Liver (tissue), 3 donors: ENCODE results near the gene LAMC1.

Experiments used
- EGR1 ChIP-seq, 2 donors: IDR thresholded peaks; 2 replicates each; pipeline ENCODE4 v1.6.1; 2016 to 2018; ENCODE audit warnings: antibody characterized with exemption in 2 of 2, low read depth in 2 of 2
- FOXA2 ChIP-seq: IDR thresholded peaks from 2 replicates; pipeline ENCODE4 v1.6.1; 2016; ENCODE audit warnings: antibody characterized with exemption
- GABPA ChIP-seq, 2 donors: IDR thresholded peaks in 1 of 2; conservative IDR thresholded peaks in 1 of 2; 2 replicates each; pipeline ENCODE4 v1.6.1; 2016; ENCODE audit warnings: antibody characterized with exemption in 2 of 2, mild to moderate bottlenecking in 1 of 2, moderate library complexity in 1 of 2
- HNF4A ChIP-seq, 2 donors: conservative IDR thresholded peaks; 2 replicates each; pipeline ENCODE4 v1.6.1; 2016; ENCODE audit warnings: antibody characterized with exemption in 2 of 2, mild to moderate bottlenecking in 2 of 2
- NR2F2 ChIP-seq: IDR thresholded peaks from 2 replicates; pipeline ENCODE4 v1.6.1; 2016; ENCODE audit warnings: antibody characterized with exemption
- RAD21 ChIP-seq, 2 donors: IDR thresholded peaks; 2 replicates each; pipeline ENCODE4 v1.6.1; 2016; ENCODE audit warnings: antibody characterized with exemption in 2 of 2, mild to moderate bottlenecking in 2 of 2
- RXRA ChIP-seq, 2 donors: IDR thresholded peaks; 2 replicates each; pipeline ENCODE4 v1.6.1; 2017 to 2018; ENCODE audit warnings: antibody characterized with exemption in 2 of 2, mild to moderate bottlenecking in 1 of 2
- SP1 ChIP-seq: IDR thresholded peaks from 2 replicates; pipeline ENCODE4 v1.6.1; 2018; ENCODE audit warnings: antibody characterized with exemption, mild to moderate bottlenecking
- TAF1 ChIP-seq: conservative IDR thresholded peaks from 2 replicates; pipeline ENCODE4 v1.6.1; 2016; ENCODE audit warnings: antibody characterized with exemption, mild to moderate bottlenecking
- YY1 ChIP-seq: IDR thresholded peaks from 2 replicates; pipeline ENCODE4 v1.6.1; 2016; ENCODE audit warnings: antibody characterized with exemption, mild to moderate bottlenecking
- TF ChIP-seq, protein P1 (sequence below): fragments of 150-350 bp; IDR thresholded peaks from 2 replicates; pipeline ENCODE4 v1.5.1; 2017; ENCODE audit warnings: improper control_type of control experiment, low read depth, low read length; ENCODE audit not compliant: missing input control
- TF ChIP-seq, protein P2 (sequence below): IDR thresholded peaks from 2 replicates; pipeline ENCODE4 v1.6.1; 2016; ENCODE audit warnings: antibody characterized with exemption
- TF ChIP-seq, protein P3 (sequence below): IDR thresholded peaks from 2 replicates; pipeline ENCODE4 v1.6.1; 2016; ENCODE audit warnings: antibody characterized with exemption
- donor health status: healthy.
- donor health status: healthy.

DNA sequence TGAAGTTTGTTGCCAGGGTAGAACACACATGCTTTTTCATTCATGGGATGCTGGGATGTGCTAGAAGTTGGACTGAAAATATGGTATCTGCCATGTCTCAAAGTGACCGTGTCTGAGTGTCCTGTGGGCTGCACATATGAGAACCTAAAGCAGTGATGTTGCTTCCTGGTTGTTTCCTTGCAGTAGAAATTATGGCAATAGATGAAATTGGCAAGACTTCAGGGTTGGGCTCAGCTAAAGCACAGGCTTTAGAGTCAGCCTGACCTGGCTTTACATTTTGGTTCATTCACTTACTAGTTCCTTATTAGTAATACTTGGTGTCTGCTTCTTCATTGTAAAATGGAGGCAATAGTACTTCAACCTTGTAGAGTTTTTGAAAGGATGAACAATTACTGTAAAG, 165.0 kb downstream of the LAMC1 start:
- TF ChIP-seq RXRA (IDR thresholded peaks at IDR 0.05) (no peak), EGR1 (IDR thresholded peaks at IDR 0.05; ENCODE audit: low read depth in 2 of 2) (no peak), YY1 (no peak), TAF1 (no peak), RAD21 (IDR thresholded peaks at IDR 0.05) (no peak), FOXA2 (no peak), SP1 (no peak), GABPA (IDR thresholded peaks at IDR 0.05 in 1 of 2, conservative IDR thresholded peaks at IDR 0.05 in 1 of 2) (no peak), HNF4A (conservative IDR thresholded peaks at IDR 0.05) (no peak), NR2F2 (no peak)
- TF ChIP-seq, protein P1, sequence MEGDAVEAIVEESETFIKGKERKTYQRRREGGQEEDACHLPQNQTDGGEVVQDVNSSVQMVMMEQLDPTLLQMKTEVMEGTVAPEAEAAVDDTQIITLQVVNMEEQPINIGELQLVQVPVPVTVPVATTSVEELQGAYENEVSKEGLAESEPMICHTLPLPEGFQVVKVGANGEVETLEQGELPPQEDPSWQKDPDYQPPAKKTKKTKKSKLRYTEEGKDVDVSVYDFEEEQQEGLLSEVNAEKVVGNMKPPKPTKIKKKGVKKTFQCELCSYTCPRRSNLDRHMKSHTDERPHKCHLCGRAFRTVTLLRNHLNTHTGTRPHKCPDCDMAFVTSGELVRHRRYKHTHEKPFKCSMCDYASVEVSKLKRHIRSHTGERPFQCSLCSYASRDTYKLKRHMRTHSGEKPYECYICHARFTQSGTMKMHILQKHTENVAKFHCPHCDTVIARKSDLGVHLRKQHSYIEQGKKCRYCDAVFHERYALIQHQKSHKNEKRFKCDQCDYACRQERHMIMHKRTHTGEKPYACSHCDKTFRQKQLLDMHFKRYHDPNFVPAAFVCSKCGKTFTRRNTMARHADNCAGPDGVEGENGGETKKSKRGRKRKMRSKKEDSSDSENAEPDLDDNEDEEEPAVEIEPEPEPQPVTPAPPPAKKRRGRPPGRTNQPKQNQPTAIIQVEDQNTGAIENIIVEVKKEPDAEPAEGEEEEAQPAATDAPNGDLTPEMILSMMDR: no peak
- TF ChIP-seq, protein P2, sequence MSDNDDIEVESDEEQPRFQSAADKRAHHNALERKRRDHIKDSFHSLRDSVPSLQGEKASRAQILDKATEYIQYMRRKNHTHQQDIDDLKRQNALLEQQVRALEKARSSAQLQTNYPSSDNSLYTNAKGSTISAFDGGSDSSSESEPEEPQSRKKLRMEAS: no peak
- TF ChIP-seq, protein P3, sequence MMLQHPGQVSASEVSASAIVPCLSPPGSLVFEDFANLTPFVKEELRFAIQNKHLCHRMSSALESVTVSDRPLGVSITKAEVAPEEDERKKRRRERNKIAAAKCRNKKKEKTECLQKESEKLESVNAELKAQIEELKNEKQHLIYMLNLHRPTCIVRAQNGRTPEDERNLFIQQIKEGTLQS: no peak
